LNCaP clone FGC (cell line): ENCODE measurements around the gene FUT3.

Source experiments
- DNase-seq: peaks from one replicate; pipeline ENCODE4 v3.0.0-alpha.2; 2011; ENCODE audit warnings: low read depth
- H3K4me3 ChIP-seq: 2 replicates; pipeline ENCODE4 v1.5.1; 2011; ENCODE audit warnings: mild to moderate bottlenecking, low read depth, low read length, control low read depth
- TF ChIP-seq, protein P1 (sequence below): IDR thresholded peaks from 2 replicates; pipeline ENCODE4 v1.5.1; 2012; ENCODE audit warnings: mild to moderate bottlenecking; ENCODE audit not compliant: control insufficient read depth, insufficient read depth; ENCODE audit errors: extremely low read depth

Gene FUT3

DNA sequence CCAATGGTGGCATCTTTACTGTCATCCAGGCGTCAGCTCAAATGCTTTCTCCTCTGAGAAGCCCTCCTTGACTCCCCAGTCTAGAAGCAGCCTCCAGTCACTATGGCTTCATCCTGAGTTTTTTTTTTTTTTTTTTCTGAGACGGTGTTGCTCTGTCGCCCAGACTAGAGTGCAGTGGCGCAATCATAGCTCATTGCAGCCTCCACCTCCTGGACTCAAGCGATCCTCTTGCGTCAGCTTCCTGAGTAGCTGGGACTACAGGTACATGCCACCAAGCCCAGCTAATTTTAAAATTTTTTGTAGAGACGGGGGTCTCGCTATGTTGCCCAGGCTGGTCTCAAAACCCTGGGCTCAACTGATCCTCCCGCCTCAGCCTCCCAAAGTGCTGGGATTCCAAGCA lies 42.2 kb downstream of the FUT3 start:
- no peak overlapping the region for H3K4me3 ChIP-seq
- no peak for DNase-seq
- TF ChIP-seq, protein P1, sequence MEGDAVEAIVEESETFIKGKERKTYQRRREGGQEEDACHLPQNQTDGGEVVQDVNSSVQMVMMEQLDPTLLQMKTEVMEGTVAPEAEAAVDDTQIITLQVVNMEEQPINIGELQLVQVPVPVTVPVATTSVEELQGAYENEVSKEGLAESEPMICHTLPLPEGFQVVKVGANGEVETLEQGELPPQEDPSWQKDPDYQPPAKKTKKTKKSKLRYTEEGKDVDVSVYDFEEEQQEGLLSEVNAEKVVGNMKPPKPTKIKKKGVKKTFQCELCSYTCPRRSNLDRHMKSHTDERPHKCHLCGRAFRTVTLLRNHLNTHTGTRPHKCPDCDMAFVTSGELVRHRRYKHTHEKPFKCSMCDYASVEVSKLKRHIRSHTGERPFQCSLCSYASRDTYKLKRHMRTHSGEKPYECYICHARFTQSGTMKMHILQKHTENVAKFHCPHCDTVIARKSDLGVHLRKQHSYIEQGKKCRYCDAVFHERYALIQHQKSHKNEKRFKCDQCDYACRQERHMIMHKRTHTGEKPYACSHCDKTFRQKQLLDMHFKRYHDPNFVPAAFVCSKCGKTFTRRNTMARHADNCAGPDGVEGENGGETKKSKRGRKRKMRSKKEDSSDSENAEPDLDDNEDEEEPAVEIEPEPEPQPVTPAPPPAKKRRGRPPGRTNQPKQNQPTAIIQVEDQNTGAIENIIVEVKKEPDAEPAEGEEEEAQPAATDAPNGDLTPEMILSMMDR: no peak

DNA sequence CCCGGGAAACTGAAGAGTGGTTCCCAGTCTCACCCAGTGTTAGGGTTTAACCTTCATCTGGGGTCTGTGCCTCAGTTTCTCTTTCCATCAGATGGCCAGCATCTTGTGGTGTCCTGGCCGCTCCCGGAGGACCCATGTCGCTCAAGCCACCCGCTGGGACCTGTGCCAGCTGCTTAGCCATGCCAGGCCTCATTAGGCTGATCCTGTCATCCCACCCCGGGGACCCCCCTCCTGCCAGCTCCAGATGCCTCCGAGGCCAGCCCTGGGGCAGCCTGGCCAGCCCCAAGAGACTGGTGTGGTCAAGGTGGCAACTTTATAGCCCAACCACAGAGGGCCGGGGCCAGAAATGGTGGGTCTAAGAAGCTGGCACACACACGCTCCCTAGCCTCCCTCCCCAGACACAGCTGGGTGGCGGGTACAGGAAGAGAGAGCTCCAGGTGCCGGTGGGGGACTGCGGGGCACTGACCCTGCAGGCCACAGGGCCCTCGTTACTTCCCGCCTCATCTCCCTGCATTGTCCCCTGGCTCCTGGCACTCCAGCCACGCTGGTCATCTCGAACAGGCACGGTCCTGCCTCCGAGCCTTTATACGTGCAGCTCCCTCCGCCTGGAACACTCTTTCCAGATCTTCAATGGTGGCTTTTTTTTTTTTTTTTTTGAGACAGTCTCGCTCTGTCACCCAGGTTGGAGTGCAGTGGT lies 43.0 kb downstream of the FUT3 start:
- TF ChIP-seq, protein P1: no peak
- no peak for DNase-seq
- H3K4me3 ChIP-seq: no peak overlapping the region

DNA sequence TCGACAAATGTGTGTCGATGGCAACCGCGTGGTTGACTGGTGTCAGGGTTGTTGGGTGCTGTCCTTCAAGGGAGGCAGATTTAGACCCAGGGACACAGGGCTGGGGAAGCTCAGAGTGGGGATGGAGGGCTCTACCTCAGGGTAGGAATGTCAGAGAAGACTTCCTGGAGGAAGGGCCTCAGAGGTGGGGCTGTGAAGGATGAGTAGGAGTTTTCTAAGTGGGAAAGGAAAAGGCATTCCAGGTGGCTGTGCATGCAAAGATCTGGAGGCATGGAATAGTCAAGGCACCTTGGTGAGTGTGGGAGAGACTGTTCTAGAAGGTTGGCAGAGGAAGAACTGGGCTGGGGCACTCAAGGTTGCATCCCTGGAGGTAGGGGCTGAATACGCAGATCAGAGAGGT lies 44.3 kb downstream of the FUT3 start:
- DNase-seq: no peak

DNA sequence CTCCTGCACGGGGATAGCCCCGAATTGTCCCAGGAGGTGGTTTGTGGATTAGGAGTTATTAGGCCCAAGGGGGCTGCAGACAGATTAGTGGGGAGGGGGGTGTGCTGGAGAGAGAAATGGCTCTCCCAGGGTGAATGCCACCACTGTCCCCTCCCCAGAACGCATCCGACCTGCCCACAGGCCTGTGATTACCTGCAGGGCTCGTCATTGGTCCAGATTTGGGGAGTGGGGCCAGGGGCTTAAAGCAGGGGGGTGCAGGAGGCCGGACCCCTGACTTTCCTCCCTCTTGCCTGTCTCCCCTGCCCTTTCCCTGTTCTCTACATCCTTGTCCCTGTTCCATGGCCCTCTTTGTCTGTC lies 45.1 kb downstream of the FUT3 start:
- TF ChIP-seq, protein P1: no peak
- H3K4me3 ChIP-seq: no peak overlapping the region
- DNase-seq: no peak

More for the DNA sequence above, 44.3 kb downstream of the FUT3 start:
- TF ChIP-seq, protein P1: no peak
- no peak overlapping the region for H3K4me3 ChIP-seq

DNA sequence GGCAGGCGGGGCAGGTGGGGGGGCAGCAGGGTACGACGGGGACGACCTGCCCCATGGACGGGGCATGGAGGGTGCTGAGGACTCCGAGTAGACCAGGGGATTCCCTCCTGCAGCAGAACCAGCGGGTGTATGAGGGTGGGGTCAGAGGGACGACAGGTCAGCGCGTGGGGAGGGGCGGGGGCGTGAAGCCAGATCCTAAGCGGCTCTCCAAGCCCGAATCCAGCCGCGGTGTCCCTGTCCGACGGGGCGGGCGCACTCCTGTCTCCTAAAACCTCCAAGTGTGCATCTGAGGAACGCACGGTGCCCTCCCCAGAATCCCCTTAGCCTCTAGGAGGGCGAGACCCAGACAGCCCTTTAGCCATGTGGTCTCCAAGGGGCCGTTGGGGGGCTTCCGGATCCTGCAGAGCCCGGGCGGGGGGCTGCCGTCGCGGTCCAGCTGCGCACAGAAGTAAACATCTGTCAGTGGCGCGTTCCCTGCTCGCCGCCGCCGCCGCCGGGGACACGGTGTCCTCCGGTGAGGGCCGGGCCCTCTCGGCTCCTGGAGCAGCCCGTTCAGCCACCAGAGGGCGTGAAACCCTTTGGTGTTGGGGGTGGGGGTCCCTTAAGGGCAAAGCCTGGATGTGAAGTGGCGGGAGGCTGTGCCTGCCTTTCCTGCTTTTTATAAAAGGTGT lies 45.7 kb downstream of the FUT3 start:
- TF ChIP-seq, protein P1: peak; percentile 73
- peak overlapping the region; percentile 37 for H3K4me3 ChIP-seq
- no peak for DNase-seq

DNA sequence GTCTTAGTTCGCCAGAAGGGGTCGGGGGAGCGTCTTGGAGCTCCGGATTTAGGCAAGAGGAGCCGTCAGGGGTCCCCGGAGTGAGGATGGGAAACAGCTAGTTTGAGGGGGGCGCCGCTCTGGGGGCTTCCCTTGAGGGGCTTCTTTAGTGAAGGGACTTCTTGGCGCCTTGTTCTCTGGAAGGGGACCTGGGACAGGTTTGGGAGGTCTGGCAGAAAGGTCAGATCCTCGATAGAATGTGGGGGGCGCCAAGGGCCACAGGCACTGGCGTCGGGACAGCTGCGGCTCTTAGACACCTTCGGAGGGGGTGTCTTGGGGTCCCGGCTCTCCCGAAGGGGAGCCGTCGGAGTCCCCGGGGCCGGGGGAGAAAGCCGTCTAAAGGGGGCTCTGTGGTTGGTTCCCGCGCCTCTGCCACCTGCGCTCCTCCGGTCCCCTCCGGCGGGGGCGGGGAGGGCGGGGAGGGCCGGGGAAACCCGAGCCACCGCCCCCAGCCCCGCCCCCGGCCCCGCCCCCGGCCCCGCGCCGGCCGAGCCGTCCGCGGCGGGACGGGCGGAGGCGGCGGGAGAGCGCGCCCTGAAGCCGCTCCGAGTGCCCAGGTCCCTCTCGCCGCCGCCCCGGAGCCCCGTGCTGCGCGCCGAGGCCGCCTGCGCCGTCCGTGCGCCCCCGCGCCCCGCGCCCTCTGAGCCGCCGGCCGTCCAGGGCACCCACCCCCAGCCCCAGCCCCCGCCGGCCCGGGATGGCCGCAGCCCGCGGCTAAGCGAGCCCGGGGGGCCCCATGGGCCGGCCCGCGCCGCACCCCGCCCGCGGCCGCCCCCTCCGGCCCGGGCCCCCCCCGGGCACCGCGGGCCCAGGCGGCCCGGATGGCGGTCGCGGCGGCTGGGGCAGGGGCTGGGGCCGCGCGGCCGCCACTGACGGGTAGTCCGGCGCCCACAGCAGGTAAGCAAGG lies 46.5 kb downstream of the FUT3 start, which contains the start of gene NRTN:
NRTN (plus strand) TSS at position 552 of the 946 bp plus-strand sequence. CDS start 19,099 bp downstream, outside the sequence.
- DNase-seq: no peak
- H3K4me3 ChIP-seq: peak within 1 kb of the TSS; percentile 46
- TF ChIP-seq, protein P1: no peak
